HepG2 (cell line): ENCODE results near the gene NHSL1. TPM values are rescaled to one million over a fixed set of nuclear protein-coding genes. Genes with fewer than 3 reads are reported as not detected.

ENCODE experiments used
- BCL6 ChIP-seq: IDR thresholded peaks from 2 replicates; pipeline ENCODE4 v1.6.1; 2016; ENCODE audit warnings: missing genetic modification reagents, missing compliant biosample characterization
- ELF1 ChIP-seq: sonication (generic); formaldehyde crosslinking; IDR thresholded peaks from 2 replicates; pipeline ENCODE4 v1.4.0; 2020; ENCODE audit warnings: missing genetic modification reagents
- FOXK1 ChIP-seq: sonication (generic); formaldehyde crosslinking; IDR thresholded peaks from 2 replicates; pipeline ENCODE4 v1.4.0; 2020; ENCODE audit warnings: low read depth, missing genetic modification reagents, borderline replicate concordance
- GATAD2A ChIP-seq: IDR thresholded peaks from 2 replicates; pipeline ENCODE4 v1.6.1; 2016
- HOXA5 ChIP-seq: sonication (generic); formaldehyde crosslinking; IDR thresholded peaks from 2 replicates; pipeline ENCODE4 v1.4.0; 2020; ENCODE audit warnings: missing genetic modification reagents
- MEF2D ChIP-seq: sonication (generic); formaldehyde crosslinking; IDR thresholded peaks from 2 replicates; pipeline ENCODE4 v1.5.1; 2020; ENCODE audit warnings: mild to moderate bottlenecking, missing genetic modification reagents
- RXRA ChIP-seq: sonication (generic); formaldehyde crosslinking; IDR thresholded peaks from 2 replicates; pipeline ENCODE4 v1.5.1; 2020; ENCODE audit warnings: missing genetic modification reagents
- SRSF4 ChIP-seq: fragments of 200-400 bp; formaldehyde crosslinking; IDR thresholded peaks from one replicate; pipeline ENCODE4 v1.6.1; 2018; ENCODE audit warnings: mild to moderate bottlenecking, low read depth, low read length, moderate library complexity; ENCODE audit not compliant: poor library complexity, severe bottlenecking
- TRIM24 ChIP-seq: sonication (generic); formaldehyde crosslinking; IDR thresholded peaks from 2 replicates; pipeline ENCODE4 v1.8.0; 2022; ENCODE audit warnings: mild to moderate bottlenecking, missing genetic modification reagents
- ZNF253 ChIP-seq: sonication (generic); formaldehyde crosslinking; IDR thresholded peaks from 2 replicates; pipeline ENCODE4 v1.8.0; 2022; ENCODE audit warnings: mild to moderate bottlenecking, missing genetic modification reagents, borderline replicate concordance
- ZNF598 ChIP-seq: sonication (generic); formaldehyde crosslinking; IDR thresholded peaks from 2 replicates; pipeline ENCODE4 v1.5.1; 2020; ENCODE audit warnings: mild to moderate bottlenecking, missing genetic modification reagents, borderline replicate concordance
- polyA plus RNA-seq, 8 experiments: library from polyadenylated mRNA; depleted of rRNA in 3 of 8; stranded (reverse) in 7 of 8; unstranded in 1 of 8; fragments of >200 nt; fragmentation: Illumina TruSeq in 4 of 8; extraction: Trizol in 4 of 8; gene quantifications; 2 replicates each; pipeline versions ENCODE4 v1.2.1 to v1.2.3, GENCODE V29; 2011 to 2016; ENCODE audit warnings: low read depth in 4 of 8, missing spikeins in 1 of 8, mixed read lengths in 1 of 8; ENCODE audit not compliant: insufficient read depth in 1 of 8
- total RNA-seq, 5 experiments: library from RNA; depleted of rRNA; stranded (reverse); fragments of >200 nt; fragmentation: Illumina TruSeq; extraction: Trizol; gene quantifications; 2 replicates each; pipeline ENCODE4 v1.2.3, GENCODE V29; 2016; ENCODE audit warnings: low read depth in 1 of 5
- TF ChIP-seq, protein P1 (sequence below): sonication (generic); formaldehyde crosslinking; IDR thresholded peaks from 2 replicates; pipeline ENCODE4 v1.4.0; 2020; ENCODE audit warnings: missing genetic modification reagents
- TF ChIP-seq, protein P2 (sequence below): sonication (generic); formaldehyde crosslinking; IDR thresholded peaks from 2 replicates; pipeline ENCODE4 v1.4.0; 2020; ENCODE audit warnings: mild to moderate bottlenecking, missing genetic modification reagents
- TF ChIP-seq, protein P3 (sequence below): sonication (generic); formaldehyde crosslinking; IDR thresholded peaks from 2 replicates; pipeline ENCODE4 v1.4.0; 2020; ENCODE audit warnings: low read depth, mild to moderate bottlenecking, missing genetic modification reagents
- TF ChIP-seq, protein P4 (sequence below): sonication (generic); formaldehyde crosslinking; IDR thresholded peaks from 2 replicates; pipeline ENCODE4 v1.5.1; 2020; ENCODE audit warnings: mild to moderate bottlenecking, moderate library complexity, missing genetic modification reagents
- TF ChIP-seq, protein P5 (sequence below): sonication (generic); formaldehyde crosslinking; IDR thresholded peaks from 2 replicates; pipeline ENCODE4 v1.4.0; 2020; ENCODE audit warnings: missing genetic modification reagents
- TF ChIP-seq, protein P6 (sequence below): IDR thresholded peaks from 2 replicates; pipeline ENCODE4 v1.6.1; 2016; ENCODE audit warnings: mild to moderate bottlenecking

Gene NHSL1
- total and polyA plus RNA-seq, 2 of the 13 experiments (the other 11 are each of a cell fraction or from before 2014, with no cell fraction given): 24.9 to 53.6 TPM

DNA sequence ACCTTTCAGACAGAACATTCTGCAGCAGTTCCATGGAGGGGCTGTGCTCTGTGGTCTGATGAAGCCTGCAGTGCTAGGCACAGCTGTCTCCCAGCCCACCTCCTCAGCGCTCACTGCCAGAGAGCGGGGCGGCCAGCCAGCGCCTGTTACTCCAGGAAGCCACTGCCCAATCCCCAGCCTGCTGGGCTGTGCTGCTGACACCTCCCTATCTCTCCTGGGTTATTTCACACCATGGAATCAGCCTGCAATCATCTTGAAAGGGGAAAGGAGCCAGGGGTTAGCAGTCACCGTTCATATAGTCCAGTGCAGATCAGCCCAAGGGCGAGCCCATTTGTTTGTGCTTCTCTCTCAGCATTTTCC is 46.3 kb upstream of the NHSL1 start (continued):
- TF ChIP-seq, protein P1, sequence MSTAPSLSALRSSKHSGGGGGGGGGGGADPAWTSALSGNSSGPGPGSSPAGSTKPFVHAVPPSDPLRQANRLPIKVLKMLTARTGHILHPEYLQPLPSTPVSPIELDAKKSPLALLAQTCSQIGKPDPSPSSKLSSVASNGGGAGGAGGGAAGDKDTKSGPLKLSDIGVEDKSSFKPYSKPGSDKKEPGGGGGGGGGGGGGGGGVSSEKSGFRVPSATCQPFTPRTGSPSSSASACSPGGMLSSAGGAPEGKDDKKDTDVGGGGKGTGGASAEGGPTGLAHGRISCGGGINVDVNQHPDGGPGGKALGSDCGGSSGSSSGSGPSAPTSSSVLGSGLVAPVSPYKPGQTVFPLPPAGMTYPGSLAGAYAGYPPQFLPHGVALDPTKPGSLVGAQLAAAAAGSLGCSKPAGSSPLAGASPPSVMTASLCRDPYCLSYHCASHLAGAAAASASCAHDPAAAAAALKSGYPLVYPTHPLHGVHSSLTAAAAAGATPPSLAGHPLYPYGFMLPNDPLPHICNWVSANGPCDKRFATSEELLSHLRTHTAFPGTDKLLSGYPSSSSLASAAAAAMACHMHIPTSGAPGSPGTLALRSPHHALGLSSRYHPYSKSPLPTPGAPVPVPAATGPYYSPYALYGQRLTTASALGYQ (CRISPR knock-in tag): no peak
- TF ChIP-seq, protein P2, sequence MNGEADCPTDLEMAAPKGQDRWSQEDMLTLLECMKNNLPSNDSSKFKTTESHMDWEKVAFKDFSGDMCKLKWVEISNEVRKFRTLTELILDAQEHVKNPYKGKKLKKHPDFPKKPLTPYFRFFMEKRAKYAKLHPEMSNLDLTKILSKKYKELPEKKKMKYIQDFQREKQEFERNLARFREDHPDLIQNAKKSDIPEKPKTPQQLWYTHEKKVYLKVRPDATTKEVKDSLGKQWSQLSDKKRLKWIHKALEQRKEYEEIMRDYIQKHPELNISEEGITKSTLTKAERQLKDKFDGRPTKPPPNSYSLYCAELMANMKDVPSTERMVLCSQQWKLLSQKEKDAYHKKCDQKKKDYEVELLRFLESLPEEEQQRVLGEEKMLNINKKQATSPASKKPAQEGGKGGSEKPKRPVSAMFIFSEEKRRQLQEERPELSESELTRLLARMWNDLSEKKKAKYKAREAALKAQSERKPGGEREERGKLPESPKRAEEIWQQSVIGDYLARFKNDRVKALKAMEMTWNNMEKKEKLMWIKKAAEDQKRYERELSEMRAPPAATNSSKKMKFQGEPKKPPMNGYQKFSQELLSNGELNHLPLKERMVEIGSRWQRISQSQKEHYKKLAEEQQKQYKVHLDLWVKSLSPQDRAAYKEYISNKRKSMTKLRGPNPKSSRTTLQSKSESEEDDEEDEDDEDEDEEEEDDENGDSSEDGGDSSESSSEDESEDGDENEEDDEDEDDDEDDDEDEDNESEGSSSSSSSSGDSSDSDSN (CRISPR knock-in tag): peak; percentile 42
- TF ChIP-seq, protein P3, sequence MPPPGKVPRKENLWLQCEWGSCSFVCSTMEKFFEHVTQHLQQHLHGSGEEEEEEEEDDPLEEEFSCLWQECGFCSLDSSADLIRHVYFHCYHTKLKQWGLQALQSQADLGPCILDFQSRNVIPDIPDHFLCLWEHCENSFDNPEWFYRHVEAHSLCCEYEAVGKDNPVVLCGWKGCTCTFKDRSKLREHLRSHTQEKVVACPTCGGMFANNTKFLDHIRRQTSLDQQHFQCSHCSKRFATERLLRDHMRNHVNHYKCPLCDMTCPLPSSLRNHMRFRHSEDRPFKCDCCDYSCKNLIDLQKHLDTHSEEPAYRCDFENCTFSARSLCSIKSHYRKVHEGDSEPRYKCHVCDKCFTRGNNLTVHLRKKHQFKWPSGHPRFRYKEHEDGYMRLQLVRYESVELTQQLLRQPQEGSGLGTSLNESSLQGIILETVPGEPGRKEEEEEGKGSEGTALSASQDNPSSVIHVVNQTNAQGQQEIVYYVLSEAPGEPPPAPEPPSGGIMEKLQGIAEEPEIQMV: no peak
- TF ChIP-seq ZNF253 (0 out of 2 replicates have a peak, but pooled peaks have one; percentile 30), ELF1 (CRISPR knock-in tag) (0 out of 2 replicates have a peak, but pooled peaks have one; percentile 22), RXRA (CRISPR knock-in tag) (peak; percentile 73), FOXK1 (CRISPR knock-in tag) (no peak), TRIM24 (no peak), SRSF4 (no peak), MEF2D (peak; percentile 27; the same call in 1 of the 2 replicates), ZNF598 (no peak), BCL6 (0 out of 2 replicates have a peak, but pooled peaks have one; percentile 18), GATAD2A (CRISPR knock-in tag) (peak; percentile 44), HOXA5 (CRISPR knock-in tag) (no peak)
- TF ChIP-seq, protein P4, sequence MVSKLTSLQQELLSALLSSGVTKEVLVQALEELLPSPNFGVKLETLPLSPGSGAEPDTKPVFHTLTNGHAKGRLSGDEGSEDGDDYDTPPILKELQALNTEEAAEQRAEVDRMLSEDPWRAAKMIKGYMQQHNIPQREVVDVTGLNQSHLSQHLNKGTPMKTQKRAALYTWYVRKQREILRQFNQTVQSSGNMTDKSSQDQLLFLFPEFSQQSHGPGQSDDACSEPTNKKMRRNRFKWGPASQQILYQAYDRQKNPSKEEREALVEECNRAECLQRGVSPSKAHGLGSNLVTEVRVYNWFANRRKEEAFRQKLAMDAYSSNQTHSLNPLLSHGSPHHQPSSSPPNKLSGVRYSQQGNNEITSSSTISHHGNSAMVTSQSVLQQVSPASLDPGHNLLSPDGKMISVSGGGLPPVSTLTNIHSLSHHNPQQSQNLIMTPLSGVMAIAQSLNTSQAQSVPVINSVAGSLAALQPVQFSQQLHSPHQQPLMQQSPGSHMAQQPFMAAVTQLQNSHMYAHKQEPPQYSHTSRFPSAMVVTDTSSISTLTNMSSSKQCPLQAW (CRISPR knock-in tag): peak; percentile 28; the same call in 1 of the 2 replicates
- TF ChIP-seq, protein P5, sequence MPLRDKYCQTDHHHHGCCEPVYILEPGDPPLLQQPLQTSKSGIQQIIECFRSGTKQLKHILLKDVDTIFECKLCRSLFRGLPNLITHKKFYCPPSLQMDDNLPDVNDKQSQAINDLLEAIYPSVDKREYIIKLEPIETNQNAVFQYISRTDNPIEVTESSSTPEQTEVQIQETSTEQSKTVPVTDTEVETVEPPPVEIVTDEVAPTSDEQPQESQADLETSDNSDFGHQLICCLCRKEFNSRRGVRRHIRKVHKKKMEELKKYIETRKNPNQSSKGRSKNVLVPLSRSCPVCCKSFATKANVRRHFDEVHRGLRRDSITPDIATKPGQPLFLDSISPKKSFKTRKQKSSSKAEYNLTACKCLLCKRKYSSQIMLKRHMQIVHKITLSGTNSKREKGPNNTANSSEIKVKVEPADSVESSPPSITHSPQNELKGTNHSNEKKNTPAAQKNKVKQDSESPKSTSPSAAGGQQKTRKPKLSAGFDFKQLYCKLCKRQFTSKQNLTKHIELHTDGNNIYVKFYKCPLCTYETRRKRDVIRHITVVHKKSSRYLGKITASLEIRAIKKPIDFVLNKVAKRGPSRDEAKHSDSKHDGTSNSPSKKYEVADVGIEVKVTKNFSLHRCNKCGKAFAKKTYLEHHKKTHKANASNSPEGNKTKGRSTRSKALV: no peak
- TF ChIP-seq, protein P6, sequence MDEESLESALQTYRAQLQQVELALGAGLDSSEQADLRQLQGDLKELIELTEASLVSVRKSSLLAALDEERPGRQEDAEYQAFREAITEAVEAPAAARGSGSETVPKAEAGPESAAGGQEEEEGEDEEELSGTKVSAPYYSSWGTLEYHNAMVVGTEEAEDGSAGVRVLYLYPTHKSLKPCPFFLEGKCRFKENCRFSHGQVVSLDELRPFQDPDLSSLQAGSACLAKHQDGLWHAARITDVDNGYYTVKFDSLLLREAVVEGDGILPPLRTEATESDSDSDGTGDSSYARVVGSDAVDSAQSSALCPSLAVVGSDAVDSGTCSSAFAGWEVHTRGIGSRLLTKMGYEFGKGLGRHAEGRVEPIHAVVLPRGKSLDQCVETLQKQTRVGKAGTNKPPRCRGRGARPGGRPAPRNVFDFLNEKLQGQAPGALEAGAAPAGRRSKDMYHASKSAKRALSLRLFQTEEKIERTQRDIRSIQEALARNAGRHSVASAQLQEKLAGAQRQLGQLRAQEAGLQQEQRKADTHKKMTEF (CRISPR knock-in tag): peak; percentile 57; the same call in 1 of the 2 replicates
